ENCODE measurements around the gene ATP2B2.
A peak's percentile ranks its signal among the peaks of the same experiment; 100 is the strongest.
"Not testable (repeated sequence)": the region's sequence is repeated elsewhere in the genome, so short reads cannot be mapped to it uniquely, and the experiment has no call there.

ATP2B2 gene

GRCh38 chr3:10505050-10505790, at the start of gene ATP2B2:
TSS of gene ATP2B2 (minus strand) at chr3:10505586. CDS start at chr3:10449543, 56,043 bp downstream.
- DNase-seq = no peak

DNA sequence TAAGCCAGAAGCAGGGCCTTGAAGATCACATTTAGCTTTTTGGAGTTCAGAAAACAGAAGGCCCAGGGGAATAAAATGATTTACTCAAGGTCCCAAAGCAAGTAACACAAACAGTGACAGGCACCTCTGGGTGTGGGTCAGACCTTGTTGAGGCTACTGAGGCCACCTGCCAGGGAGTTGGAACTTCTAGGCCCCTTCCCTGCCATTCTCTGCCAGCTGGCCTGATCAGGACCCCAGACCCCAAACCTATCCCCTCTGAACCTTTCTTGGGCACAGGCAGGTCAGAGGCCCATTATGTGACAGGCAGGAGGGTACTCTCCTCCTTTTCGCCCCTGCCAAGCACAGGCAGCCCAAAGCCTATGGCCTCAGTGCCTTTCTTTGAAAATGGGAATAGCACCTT, 49.4 kb upstream of the ATP2B2 start:
- DNase-seq = no peak

- DNase-seq = no peak
These were observed 48.8 kb upstream of the ATP2B2 start for GRCh38 chr3:10554236-10554611.

DNA sequence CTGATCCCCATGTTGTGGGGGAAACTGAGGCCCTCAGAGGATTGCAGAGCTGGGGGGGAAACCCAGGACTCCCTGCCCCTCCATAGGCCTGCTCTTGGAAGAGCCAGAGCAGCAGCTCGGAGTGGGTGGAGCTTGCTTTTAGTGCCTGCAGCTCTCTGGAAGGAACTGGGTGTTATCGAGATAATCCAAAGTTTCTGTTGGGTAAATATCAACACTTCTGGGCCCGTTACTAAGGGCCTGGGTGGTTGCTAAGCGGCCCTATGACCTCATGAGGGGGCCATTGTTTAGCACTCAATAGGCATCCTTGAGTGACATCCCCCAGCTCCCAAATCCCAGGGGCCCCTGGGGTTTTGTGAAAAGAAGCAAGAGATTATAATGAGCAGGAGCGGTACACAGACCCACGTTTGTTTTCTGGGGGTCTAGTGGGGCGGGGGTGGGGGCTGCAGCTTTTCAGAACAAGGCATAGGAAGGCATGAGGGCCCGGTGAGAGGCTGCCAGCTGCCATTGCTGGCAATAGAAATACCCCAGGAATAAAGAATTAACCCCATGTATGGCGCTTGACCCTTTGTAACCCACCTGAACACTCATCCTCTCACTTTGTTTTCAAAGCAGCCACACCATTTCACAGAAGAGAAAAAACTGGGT, 48.3 kb upstream of the ATP2B2 start:
- no peak for DNase-seq

GRCh38 chr3:10552631-10552943, 47.2 kb upstream of the ATP2B2 start:
- peak in 1 of 2 experiments; percentile 23 for DNase-seq

GRCh38 chr3:10551821-10552630, 46.6 kb upstream of the ATP2B2 start:
- no peak for DNase-seq

GRCh38 chr3:10551139-10551538, 45.8 kb upstream of the ATP2B2 start:
- no peak for DNase-seq

- DNase-seq = peak; percentile 36 to 51
These were observed 45.3 kb upstream of the ATP2B2 start for GRCh38 chr3:10550705-10551104.

GRCh38 chr3:10549617-10550230, 44.3 kb upstream of the ATP2B2 start:
- DNase-seq = no peak

DNA sequence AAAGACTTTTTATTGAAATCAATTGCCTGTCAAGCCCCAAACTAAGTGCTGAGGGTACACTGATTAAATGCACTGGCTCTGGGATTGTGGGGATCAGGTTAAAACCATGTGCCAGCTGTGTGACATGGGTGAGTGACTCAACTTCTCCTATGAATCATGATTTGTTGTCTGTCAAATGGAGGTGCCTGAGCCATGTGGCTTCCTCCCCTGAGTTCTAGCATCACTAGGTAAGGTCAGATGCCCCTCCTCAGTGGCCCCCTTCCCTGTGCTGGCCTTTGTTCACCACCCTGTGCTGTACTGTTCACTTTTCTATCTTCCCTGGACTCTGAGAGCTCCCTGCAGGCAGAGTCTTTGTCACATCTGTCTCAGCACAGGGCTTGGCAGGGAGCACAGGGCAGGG, 43.6 kb upstream of the ATP2B2 start:
- DNase-seq = no peak

GRCh38 chr3:10547841-10548783, 42.7 kb upstream of the ATP2B2 start:
- no peak for DNase-seq

DNA sequence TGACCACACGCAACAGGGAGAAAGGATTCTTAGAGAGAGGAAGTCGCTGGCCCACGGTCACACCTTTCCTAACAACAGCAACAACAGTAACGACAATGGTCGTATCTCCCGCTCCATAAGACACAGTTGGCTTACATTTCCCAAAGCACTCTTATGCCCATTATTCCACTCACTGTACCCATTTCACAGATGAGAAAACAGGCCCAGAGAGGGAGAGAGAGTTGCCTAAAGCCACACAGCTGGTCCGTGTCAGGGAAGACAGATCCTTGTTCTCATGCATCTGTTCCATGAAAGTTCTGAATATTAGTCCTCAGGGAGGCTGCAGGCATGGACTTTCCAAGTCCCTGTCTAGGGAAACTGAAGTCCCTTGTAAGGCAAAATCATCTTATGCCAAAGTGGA, 42.0 kb upstream of the ATP2B2 start:
- DNase-seq = no peak

DNA sequence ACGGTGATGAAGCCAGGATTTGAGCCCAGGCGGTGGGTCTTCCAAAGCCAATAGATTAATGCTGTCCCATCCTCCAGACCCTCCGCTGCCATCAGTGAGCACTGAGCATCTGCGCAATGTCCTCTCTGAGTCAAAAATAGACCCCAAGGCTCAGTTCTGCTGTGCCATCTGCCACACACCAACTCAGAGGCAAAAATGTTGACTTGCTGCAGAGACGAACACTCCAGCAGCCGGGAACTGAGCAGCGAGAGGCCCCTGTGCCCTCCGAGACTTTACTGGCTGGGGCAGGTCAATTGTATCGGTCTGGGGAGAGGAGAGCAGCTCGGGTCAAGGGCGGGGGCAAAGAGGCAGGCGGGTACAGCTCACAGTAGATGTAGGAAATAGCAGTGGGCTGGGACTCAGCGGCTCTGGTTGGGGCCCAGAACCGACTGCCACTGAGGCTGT, 41.5 kb upstream of the ATP2B2 start:
- DNase-seq = peak in 1 of 2 experiments; percentile 31

DNA sequence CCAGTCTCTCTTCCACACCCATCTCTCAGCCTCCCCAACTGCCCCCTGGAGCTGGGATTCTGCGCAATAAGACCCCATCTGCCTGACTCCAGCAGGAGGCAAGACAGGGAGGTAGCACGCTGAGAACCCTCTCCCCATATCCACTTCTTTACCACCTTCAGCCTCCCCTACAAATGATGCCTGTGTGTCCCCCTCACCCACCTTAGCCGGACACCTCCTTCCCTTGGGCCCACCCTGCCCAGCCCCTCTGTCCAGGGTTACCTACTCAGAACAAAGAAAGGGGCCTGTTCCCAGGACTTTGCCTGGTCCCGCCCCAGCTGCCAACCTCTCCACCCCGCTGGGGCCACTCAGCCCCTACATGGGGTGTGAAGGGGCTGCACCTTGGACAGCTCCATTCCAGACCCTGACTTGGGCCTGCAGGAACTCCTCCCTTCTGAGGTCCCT, 40.8 kb upstream of the ATP2B2 start:
- DNase-seq = no peak

GRCh38 chr3:10542518-10542917, 37.1 kb upstream of the ATP2B2 start:
- no peak for DNase-seq

DNA sequence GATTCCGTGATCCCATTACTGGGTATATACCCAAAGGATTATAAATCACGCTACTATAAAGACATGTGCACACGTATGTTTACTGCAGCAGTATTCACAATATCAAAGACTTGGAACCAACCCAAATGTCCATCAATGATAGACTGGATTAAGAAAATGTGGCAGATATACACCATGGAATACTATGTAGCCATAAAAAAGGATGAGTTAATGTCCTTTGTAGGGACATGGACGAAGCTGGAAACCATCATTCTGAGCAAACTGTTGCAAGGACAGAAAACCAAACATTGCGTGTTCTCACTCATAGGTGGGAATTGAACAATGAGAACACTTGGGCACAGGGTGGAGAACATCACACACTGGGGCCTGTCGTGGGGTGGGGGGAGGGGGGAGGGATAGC, 35.0 kb upstream of the ATP2B2 start:
- DNase-seq = not testable (repeated sequence)

GRCh38 chr3:10534066-10534465, 28.7 kb upstream of the ATP2B2 start:
- DNase-seq = no peak

DNA sequence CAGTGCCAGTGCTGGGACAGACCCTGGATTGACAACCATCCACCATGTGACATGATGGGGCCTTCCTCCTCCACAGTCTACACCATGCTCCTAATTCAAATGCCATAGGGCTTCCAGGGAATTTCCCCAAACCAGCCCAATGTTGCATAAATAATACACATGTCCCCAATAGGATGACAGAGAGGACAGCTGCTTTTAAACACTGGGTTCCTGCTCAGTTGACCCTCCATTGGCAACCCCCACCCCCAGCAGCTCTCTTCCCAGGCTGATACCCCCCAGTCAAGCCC, 28.3 kb upstream of the ATP2B2 start:
- no peak for DNase-seq

DNA sequence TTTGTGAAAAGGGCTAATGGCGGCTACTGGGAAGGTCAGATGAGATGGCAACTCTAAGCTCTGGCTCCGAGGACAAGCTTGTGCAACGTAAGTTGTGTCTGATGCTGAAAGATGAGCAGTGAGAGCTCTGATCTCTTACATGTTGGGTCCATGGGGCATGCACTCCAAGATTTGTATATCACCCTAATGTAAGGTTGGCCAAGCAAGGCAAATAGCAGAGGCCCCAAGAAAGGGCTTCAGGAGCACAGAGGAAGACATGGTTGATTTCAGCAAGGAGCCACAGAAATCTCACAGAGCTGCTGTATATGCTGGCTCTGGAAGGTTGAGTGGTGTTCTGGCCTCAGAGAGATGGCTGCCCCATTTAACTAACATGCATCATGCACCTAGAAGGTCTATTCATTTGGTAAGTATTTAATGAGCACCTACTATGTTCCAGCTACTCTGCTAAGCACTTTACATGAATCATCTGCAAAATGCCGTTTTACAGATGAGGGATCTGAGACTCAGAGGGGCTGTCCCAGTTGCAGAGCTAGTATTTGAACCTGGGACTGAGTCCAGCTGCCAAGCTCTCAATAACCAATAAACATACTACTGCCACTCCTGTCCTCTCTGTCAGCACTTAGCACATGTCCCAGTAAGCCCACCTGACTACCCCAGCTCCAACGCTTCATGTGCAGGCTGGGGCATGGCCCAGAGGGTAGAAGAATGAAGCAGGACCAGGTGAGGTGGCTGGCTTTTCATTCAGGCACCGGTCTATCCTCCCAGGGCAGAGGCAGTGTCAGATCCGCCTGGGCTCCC, 27.8 kb upstream of the ATP2B2 start:
- DNase-seq = no peak

- no peak for DNase-seq
These were observed 25.6 kb upstream of the ATP2B2 start for GRCh38 chr3:10531031-10531430.

- DNase-seq = no peak
These were observed 24.9 kb upstream of the ATP2B2 start for GRCh38 chr3:10530241-10530640.

DNA sequence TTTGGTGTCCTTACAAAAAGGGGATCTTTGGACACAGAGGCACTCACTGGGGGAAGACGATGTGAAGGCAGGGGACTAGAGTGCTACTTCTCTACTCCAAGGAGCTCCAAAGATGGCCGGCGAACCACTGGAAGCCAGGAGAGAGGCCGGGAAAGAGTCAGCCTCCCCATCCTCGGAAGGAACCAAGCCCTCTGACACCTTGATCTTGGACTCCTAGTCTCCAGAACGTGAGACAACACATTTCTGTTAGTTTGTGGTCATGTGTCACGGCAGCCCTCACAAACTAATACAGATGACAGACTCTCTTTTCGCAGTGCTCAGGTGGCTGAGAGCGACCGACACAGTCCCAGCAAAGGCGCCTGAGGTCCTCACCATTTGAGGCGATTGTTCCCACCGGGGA, 24.4 kb upstream of the ATP2B2 start:
- no peak for DNase-seq

Measured in cerebellar nuclear complex (tissue), 1 donor.